IPS-11a (cell line): ENCODE results near the gene NUSAP1.
"Not testable (repeated sequence)": the region's sequence is repeated elsewhere in the genome, so short reads cannot be mapped to it uniquely, and the experiment has no call there.

Experiments used
- H3K4me3 ChIP-seq: one replicate; pipeline ENCODE4 v1.5.1; 2013; ENCODE audit warnings: low read depth, low read length, control low read depth

Gene NUSAP1

GRCh38 chr15:41411031-41411430 lies 78.3 kb downstream of the NUSAP1 start:
- no peak overlapping the region for H3K4me3 ChIP-seq

DNA sequence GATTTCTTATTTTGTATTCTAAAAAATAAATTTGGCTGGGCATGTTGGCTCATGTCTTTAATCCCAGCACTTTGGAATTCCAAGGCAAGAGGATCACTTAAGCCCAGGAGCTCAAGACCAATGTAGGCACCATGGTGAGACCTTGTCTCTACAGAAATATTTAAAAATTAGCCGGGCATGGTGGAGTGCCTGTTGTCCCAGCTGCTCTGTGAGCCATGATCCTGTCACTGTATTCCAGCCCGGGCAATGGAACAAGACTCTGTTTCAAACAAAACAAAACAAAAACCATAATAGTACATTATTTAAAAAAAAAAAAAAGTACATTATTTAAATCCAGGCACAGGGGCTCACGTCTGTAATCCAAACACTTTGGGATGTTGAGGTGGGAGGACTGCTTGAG lies 78.8 kb downstream of the NUSAP1 start:
- H3K4me3 ChIP-seq, result no peak overlapping the region

- H3K4me3 ChIP-seq, result peak overlapping the region; percentile 84
These were observed 83.6 kb downstream of the NUSAP1 start for GRCh38 chr15:41416128-41416741.

GRCh38 chr15:41416742-41417417 lies 84.2 kb downstream of the NUSAP1 start, which contains the start of gene RTF1:
TSS of gene RTF1 (plus strand) at chr15:41417095. CDS start at chr15:41417116, 21 bp downstream.
- peak within 1 kb of the TSS; percentile 89 for H3K4me3 ChIP-seq

DNA sequence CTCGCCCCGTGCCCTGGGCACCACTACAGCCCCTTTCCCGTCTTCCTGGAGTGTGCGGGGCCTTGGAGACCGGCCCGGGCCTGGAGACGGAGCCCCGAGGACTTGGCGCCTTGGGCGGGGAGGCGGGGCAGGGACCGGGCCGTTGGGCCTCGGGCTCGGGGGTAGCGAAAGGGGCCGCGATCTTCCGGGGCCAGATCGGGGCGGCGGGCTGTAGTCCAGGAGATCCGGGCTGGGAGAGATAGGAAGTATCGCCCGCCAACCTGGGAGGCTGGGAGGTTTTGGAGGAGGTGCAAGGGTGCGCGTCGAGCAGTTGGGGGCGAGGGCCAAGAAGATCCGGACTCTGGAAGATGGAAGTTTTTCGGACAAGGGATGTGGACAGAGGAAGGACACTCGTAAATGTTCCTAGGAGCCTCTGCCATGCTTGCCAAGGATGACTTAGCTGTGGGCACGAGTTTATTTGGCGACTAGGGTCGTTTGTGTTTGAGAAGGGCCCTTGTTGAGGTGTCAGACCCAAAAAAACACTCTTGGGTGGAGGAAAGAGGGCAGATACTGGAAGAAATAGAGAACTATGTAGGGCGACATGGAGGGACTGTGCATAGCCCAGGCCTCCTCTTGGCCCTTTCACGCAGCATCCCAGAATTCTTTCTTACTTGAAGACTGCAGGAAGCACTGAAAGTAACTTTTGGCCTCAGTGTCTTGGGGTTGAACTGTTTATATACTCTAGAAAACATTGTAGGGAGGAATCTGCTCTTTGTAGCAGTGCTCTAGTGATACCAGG lies 84.9 kb downstream of the NUSAP1 start:
- H3K4me3 ChIP-seq, result peak overlapping the region; percentile 89

DNA sequence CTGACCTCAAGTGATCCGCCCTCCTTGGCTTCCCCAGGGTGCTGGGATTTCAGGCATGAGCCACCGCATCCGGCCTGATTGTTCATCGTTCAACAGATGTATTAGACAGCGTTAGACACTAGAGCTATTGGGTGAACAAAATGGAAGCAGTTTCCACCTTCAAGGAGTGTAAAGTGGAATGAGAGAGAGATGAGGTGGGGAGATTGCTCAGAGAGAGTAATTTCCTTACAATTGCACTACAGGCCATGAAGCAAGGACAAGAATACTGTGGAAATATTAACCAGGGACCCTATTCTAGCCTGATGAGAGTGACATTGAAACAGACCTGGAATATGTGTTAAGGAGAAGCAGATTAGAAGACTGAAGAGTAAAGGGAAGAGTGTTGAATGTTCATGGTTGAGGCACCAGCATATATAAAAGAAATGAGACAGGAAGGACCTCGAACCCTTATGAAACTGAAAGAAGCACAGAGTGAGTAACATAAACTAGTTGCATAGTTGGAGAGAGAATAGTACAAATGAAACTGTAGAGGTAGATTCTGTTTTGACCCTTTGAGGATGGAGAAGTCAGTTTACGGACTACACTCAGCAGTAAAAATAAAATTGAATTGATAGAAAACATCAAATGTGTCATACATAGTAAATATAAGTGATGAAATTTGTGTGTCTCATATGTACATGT lies 91.4 kb downstream of the NUSAP1 start:
- no peak overlapping the region for H3K4me3 ChIP-seq

DNA sequence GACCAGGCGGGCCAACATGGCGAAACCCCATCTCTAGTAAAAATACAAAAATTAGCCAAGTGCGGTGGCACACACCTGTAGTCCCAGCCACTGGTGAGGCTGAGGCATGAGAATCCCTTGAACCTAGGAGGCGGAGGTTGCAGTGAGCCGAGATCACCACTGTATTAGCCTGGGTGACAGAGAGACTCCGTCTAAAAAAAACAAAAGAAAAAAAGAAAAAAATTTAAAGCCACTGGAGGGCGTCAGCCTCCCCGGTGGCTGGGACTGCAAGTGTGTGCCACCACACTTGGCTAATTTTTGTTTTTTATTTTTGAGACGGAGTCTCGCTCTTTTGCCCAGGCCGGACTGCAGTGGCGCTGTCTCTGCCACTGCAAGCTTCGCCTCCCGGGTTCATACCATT lies 92.1 kb downstream of the NUSAP1 start:
- no peak overlapping the region for H3K4me3 ChIP-seq

GRCh38 chr15:41425907-41426306 lies 93.2 kb downstream of the NUSAP1 start:
- not testable (repeated sequence) for H3K4me3 ChIP-seq

DNA sequence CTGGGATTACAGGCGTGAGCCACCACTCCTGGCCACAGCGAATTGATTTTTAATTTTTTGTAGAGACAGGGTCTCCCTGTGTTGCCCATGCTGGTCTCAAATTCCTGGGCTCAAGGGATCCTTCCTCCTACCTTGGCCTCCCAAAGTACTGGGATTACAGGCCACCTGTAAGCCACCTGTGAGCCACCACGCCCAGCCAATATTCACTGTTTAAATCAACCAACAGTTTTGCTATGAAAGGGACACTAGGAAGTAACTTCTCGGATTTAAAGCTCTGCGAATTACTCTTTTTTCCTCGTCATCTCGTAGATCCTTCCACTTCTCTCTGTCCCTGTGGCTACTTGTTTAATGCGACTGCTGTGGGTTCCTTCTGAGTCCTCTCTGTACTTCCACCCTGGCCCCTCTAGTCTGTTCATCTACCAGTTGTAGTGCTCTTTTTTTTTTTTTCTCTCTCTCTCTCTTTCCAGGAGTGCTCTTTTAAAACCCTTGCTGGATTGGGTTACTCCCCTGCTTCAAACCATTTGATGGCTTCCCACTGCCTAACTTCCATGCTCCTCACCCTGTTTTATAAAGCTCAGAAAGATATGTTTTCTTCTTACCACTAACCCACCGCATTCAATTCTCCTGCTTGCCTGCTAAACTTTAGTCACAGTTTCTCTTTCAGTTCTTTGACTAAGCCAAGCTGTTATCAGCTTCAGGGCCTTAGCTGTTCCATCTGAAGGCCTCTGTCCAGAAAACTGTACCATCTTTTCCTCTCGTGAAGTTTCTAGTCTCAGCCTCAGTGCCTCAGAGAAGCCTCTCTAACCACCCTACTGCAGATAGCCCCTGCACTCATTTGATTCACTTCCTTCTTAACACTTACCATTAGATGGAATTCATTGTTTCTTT lies 96.6 kb downstream of the NUSAP1 start:
- H3K4me3 ChIP-seq, result no peak overlapping the region
